ENCODE results near the gene DLST.

DNA sequence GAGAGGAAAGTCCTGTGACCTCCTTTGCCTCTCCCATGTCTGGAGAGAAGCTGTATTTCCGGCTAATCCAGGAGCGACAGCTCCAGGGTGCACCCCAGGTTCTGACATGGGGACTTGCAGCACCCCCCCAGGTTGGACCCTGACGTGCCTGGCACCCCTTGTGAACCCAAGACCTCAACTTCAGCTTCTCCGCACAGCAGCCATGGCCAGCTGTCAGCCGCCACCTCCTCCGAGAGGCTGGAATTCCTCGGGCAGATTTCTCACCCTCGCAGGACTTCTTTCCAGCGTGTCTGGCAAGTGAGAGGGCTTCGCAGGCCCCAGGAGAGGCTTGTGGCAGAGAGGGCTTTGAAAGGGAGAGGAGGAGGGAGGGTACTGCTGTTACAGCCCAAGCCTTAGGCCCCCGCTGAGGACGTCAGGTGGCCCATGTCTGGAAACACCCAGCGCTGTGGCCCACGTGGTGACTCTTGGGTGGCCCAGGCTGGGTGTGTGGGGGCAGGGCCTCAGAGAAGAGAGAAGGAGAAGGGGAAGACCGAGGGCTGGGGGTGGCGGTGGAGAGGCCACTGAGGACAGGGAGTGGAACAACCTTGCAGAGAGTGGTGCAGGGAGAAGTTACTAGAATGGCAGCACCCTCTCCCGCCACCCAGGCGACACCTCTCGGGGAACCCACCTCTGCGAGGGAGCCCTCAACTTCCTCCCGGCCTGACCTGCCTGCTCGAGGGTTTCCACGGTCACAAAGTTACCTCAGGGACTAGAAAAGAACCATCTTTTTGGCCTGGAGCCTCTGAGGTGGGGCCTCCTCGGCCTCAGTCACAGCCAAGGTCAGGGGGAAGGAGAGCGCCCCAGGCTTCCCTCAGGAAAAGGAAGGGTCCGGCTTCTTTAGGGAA, 53.0 kb downstream of the DLST start:
- TF ChIP-seq, protein P1, sequence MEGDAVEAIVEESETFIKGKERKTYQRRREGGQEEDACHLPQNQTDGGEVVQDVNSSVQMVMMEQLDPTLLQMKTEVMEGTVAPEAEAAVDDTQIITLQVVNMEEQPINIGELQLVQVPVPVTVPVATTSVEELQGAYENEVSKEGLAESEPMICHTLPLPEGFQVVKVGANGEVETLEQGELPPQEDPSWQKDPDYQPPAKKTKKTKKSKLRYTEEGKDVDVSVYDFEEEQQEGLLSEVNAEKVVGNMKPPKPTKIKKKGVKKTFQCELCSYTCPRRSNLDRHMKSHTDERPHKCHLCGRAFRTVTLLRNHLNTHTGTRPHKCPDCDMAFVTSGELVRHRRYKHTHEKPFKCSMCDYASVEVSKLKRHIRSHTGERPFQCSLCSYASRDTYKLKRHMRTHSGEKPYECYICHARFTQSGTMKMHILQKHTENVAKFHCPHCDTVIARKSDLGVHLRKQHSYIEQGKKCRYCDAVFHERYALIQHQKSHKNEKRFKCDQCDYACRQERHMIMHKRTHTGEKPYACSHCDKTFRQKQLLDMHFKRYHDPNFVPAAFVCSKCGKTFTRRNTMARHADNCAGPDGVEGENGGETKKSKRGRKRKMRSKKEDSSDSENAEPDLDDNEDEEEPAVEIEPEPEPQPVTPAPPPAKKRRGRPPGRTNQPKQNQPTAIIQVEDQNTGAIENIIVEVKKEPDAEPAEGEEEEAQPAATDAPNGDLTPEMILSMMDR (IDR thresholded peaks at IDR 0.05), result no peak
- no peak for TF ChIP-seq GABPA (IDR thresholded peaks at IDR 0.05; ENCODE audit: low read depth)
- no peak for TF ChIP-seq CHD2 (IDR thresholded peaks at IDR 0.05; ENCODE audit: low read length, partially characterized antibody)
- no peak for TF ChIP-seq JUND (IDR thresholded peaks at IDR 0.05)
- no peak for TF ChIP-seq SMC3 (IDR thresholded peaks at IDR 0.05; ENCODE audit: low read depth, low read length)
- TF ChIP-seq TEAD4 (IDR thresholded peaks at IDR 0.05; ENCODE audit: borderline replicate concordance, insufficient read depth), result no peak
- no peak for TF ChIP-seq TCF12 (IDR thresholded peaks at IDR 0.05)
- no peak for TF ChIP-seq MEF2A (IDR thresholded peaks at IDR 0.05; ENCODE audit: borderline replicate concordance, low read depth)
- no peak for TF ChIP-seq POLR2AphosphoS5 (IDR thresholded peaks at IDR 0.05; ENCODE audit: low read depth, low read length)
- TF ChIP-seq, protein P2, sequence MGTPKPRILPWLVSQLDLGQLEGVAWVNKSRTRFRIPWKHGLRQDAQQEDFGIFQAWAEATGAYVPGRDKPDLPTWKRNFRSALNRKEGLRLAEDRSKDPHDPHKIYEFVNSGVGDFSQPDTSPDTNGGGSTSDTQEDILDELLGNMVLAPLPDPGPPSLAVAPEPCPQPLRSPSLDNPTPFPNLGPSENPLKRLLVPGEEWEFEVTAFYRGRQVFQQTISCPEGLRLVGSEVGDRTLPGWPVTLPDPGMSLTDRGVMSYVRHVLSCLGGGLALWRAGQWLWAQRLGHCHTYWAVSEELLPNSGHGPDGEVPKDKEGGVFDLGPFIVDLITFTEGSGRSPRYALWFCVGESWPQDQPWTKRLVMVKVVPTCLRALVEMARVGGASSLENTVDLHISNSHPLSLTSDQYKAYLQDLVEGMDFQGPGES (IDR thresholded peaks at IDR 0.05; ENCODE audit: low read depth, low read length), result no peak
- TF ChIP-seq MXI1 (IDR thresholded peaks at IDR 0.05; ENCODE audit: low read depth, low read length), result no peak
- TF ChIP-seq NRF1 (IDR thresholded peaks at IDR 0.05; ENCODE audit: low read depth, low read length), result no peak
- TF ChIP-seq FOXJ3 (CRISPR knock-in tag; IDR thresholded peaks at IDR 0.05), result no peak
